ENCODE results near the gene ARHGAP10.
A peak's percentile ranks its signal among the peaks of the same experiment; 100 is the strongest.

Gene ARHGAP10

GRCh38 chr4:148061141-148061481 lies 329.2 kb downstream of the ARHGAP10 start:
- Histone ChIP-seq H3K9ac (ENCODE audit: low read depth, low read length, poor library complexity) (no peak overlapping the region), H2BK12ac (ENCODE audit: low read length) (no peak overlapping the region), H3K4me3 (ENCODE audit: low read length in 2 of 2) (no peak overlapping the region), H2BK15ac (ENCODE audit: low read length) (no peak overlapping the region), H3K27ac (replicated peaks; ENCODE audit: low read length) (no peak overlapping the region), H3K4ac (ENCODE audit: low read length) (no peak overlapping the region), H2BK120ac (ENCODE audit: low read depth, low read length) (no peak overlapping the region), H3K4me1 (ENCODE audit: control insufficient read depth in 2 of 2, insufficient read depth in 1 of 2, low read depth in 1 of 2, low read length in 2 of 2) (peaks cover 0 to 8% of the 10 kb centered on the region in 2 donors), H3K9me3 (replicated peaks in 1 of 2; ENCODE audit: control insufficient read depth in 2 of 2, insufficient read depth in 1 of 2, low read depth in 1 of 2, low read length in 2 of 2) (no peaks in the 10 kb centered on the region), H3K4me2 (ENCODE audit: insufficient read depth, low read length, poor library complexity, severe bottlenecking) (no peak overlapping the region), H3K27me3 (ENCODE audit: control insufficient read depth in 3 of 3, insufficient read depth in 3 of 3, low read depth in 1 of 3, low read length in 3 of 3) (no peaks in the 10 kb centered on the region), H4K8ac (ENCODE audit: low read depth, low read length) (no peak overlapping the region), H3K14ac (ENCODE audit: low read length) (no peak overlapping the region), H3K79me1 (ENCODE audit: low read depth, low read length) (no peaks in the 10 kb centered on the region), H4K91ac (ENCODE audit: low read depth, low read length, poor library complexity) (no peak overlapping the region), H2AK5ac (ENCODE audit: low read depth, low read length) (no peak overlapping the region), H3K36me3 (replicated peaks in 1 of 2; ENCODE audit: control insufficient read depth in 2 of 2, insufficient read depth in 2 of 2, low read length in 2 of 2) (no peaks in the 10 kb centered on the region), H3K23ac (ENCODE audit: low read depth, low read length, poor library complexity) (no peak overlapping the region), H2BK5ac (ENCODE audit: low read length) (no peak overlapping the region), H3K18ac (ENCODE audit: low read length) (no peak overlapping the region), H2AFZ (ENCODE audit: low read length) (no peak overlapping the region)
- no peak for DNase-seq (ENCODE audit: low spot score)
- no CpG with 5 or more reads among the region's 4 CpGs for WGBS, 2 donors (ENCODE audit: extremely low coverage in 2 of 2, insufficient read length in 2 of 2, insufficient replicate concordance in 1 of 2)

GRCh38 chr4:148061795-148062194 lies 329.9 kb downstream of the ARHGAP10 start:
- no peak overlapping the region for H2AFZ ChIP-seq (ENCODE audit: low read length)
- H2BK15ac ChIP-seq (ENCODE audit: low read length), result no peak overlapping the region
- no peak overlapping the region for H2BK120ac ChIP-seq (ENCODE audit: low read depth, low read length)
- H3K4me1 ChIP-seq (ENCODE audit: control insufficient read depth in 2 of 2, insufficient read depth in 1 of 2, low read depth in 1 of 2, low read length in 2 of 2), result peaks cover 0 to 8% of the 10 kb centered on the region in 2 donors
- H3K18ac ChIP-seq (ENCODE audit: low read length), result peak overlapping the region; percentile 39
- H3K23ac ChIP-seq (ENCODE audit: low read depth, low read length, poor library complexity), result no peak overlapping the region
- H3K27me3 ChIP-seq (ENCODE audit: control insufficient read depth in 3 of 3, insufficient read depth in 3 of 3, low read depth in 1 of 3, low read length in 3 of 3), result no peaks in the 10 kb centered on the region
- no peaks in the 10 kb centered on the region for H3K9me3 ChIP-seq (replicated peaks in 1 of 2; ENCODE audit: control insufficient read depth in 2 of 2, insufficient read depth in 1 of 2, low read depth in 1 of 2, low read length in 2 of 2)
- no peak overlapping the region for H3K4me3 ChIP-seq (ENCODE audit: low read length in 2 of 2)
- H2AK5ac ChIP-seq (ENCODE audit: low read depth, low read length), result no peak overlapping the region
- H4K8ac ChIP-seq (ENCODE audit: low read depth, low read length), result no peak overlapping the region
- no peak overlapping the region for H2BK5ac ChIP-seq (ENCODE audit: low read length)
- no peaks in the 10 kb centered on the region for H3K79me1 ChIP-seq (ENCODE audit: low read depth, low read length)
- H3K36me3 ChIP-seq (replicated peaks in 1 of 2; ENCODE audit: control insufficient read depth in 2 of 2, insufficient read depth in 2 of 2, low read length in 2 of 2), result no peaks in the 10 kb centered on the region
- no peak for DNase-seq (ENCODE audit: low spot score)
- H3K9ac ChIP-seq (ENCODE audit: low read depth, low read length, poor library complexity), result no peak overlapping the region
- no peak overlapping the region for H3K27ac ChIP-seq (replicated peaks; ENCODE audit: low read length)
- H4K91ac ChIP-seq (ENCODE audit: low read depth, low read length, poor library complexity), result no peak overlapping the region
- no CpG with 5 or more reads among the region's 8 CpGs for WGBS, 2 donors (ENCODE audit: extremely low coverage in 2 of 2, insufficient read length in 2 of 2, insufficient replicate concordance in 1 of 2)
- H3K4ac ChIP-seq (ENCODE audit: low read length), result no peak overlapping the region
- no peak overlapping the region for H2BK12ac ChIP-seq (ENCODE audit: low read length)
- no peak overlapping the region for H3K4me2 ChIP-seq (ENCODE audit: insufficient read depth, low read length, poor library complexity, severe bottlenecking)
- no peak overlapping the region for H3K14ac ChIP-seq (ENCODE audit: low read length)

GRCh38 chr4:148062301-148062950 lies 330.5 kb downstream of the ARHGAP10 start:
- Histone ChIP-seq H2BK12ac (ENCODE audit: low read length) (no peak overlapping the region), H4K91ac (ENCODE audit: low read depth, low read length, poor library complexity) (no peak overlapping the region), H3K4me1 (ENCODE audit: control insufficient read depth in 2 of 2, insufficient read depth in 1 of 2, low read depth in 1 of 2, low read length in 2 of 2) (peaks cover 0 to 8% of the 10 kb centered on the region in 2 donors), H3K27me3 (ENCODE audit: control insufficient read depth in 3 of 3, insufficient read depth in 3 of 3, low read depth in 1 of 3, low read length in 3 of 3) (no peaks in the 10 kb centered on the region), H3K23ac (ENCODE audit: low read depth, low read length, poor library complexity) (no peak overlapping the region), H3K4ac (ENCODE audit: low read length) (no peak overlapping the region), H2AFZ (ENCODE audit: low read length) (no peak overlapping the region), H3K14ac (ENCODE audit: low read length) (no peak overlapping the region), H3K79me1 (ENCODE audit: low read depth, low read length) (no peaks in the 10 kb centered on the region), H3K4me3 (ENCODE audit: low read length in 2 of 2) (no peak overlapping the region), H3K36me3 (replicated peaks in 1 of 2; ENCODE audit: control insufficient read depth in 2 of 2, insufficient read depth in 2 of 2, low read length in 2 of 2) (no peaks in the 10 kb centered on the region), H2BK5ac (ENCODE audit: low read length) (no peak overlapping the region), H3K4me2 (ENCODE audit: insufficient read depth, low read length, poor library complexity, severe bottlenecking) (no peak overlapping the region), H3K9ac (ENCODE audit: low read depth, low read length, poor library complexity) (no peak overlapping the region), H2AK5ac (ENCODE audit: low read depth, low read length) (no peak overlapping the region), H4K8ac (ENCODE audit: low read depth, low read length) (no peak overlapping the region), H2BK120ac (ENCODE audit: low read depth, low read length) (no peak overlapping the region), H2BK15ac (ENCODE audit: low read length) (no peak overlapping the region), H3K18ac (ENCODE audit: low read length) (no peak overlapping the region), H3K27ac (replicated peaks; ENCODE audit: low read length) (no peak overlapping the region), H3K9me3 (replicated peaks in 1 of 2; ENCODE audit: control insufficient read depth in 2 of 2, insufficient read depth in 1 of 2, low read depth in 1 of 2, low read length in 2 of 2) (no peaks in the 10 kb centered on the region)
- DNase-seq (ENCODE audit: low spot score), result no peak
- WGBS, 2 donors (ENCODE audit: extremely low coverage in 2 of 2, insufficient read length in 2 of 2, insufficient replicate concordance in 1 of 2), result no CpG with 5 or more reads among the region's 10 CpGs

GRCh38 chr4:148064451-148064850 lies 332.6 kb downstream of the ARHGAP10 start:
- H2BK15ac ChIP-seq (ENCODE audit: low read length), result no peak overlapping the region
- no peaks in the 10 kb centered on the region for H3K79me1 ChIP-seq (ENCODE audit: low read depth, low read length)
- peak overlapping the region; percentile 19 for H4K91ac ChIP-seq (ENCODE audit: low read depth, low read length, poor library complexity)
- DNase-seq (ENCODE audit: low spot score), result no peak
- H2AK5ac ChIP-seq (ENCODE audit: low read depth, low read length), result no peak overlapping the region
- no peak overlapping the region for H3K14ac ChIP-seq (ENCODE audit: low read length)
- no peak overlapping the region for H3K18ac ChIP-seq (ENCODE audit: low read length)
- H3K4me3 ChIP-seq (ENCODE audit: low read length in 2 of 2), result no peak overlapping the region
- no peaks in the 10 kb centered on the region for H3K27me3 ChIP-seq (ENCODE audit: control insufficient read depth in 3 of 3, insufficient read depth in 3 of 3, low read depth in 1 of 3, low read length in 3 of 3)
- H3K23ac ChIP-seq (ENCODE audit: low read depth, low read length, poor library complexity), result no peak overlapping the region
- H3K4me1 ChIP-seq (ENCODE audit: control insufficient read depth in 2 of 2, insufficient read depth in 1 of 2, low read depth in 1 of 2, low read length in 2 of 2), result peaks cover 0 to 8% of the 10 kb centered on the region in 2 donors
- no peaks in the 10 kb centered on the region for H3K36me3 ChIP-seq (replicated peaks in 1 of 2; ENCODE audit: control insufficient read depth in 2 of 2, insufficient read depth in 2 of 2, low read length in 2 of 2)
- no peak overlapping the region for H2AFZ ChIP-seq (ENCODE audit: low read length)
- H3K27ac ChIP-seq (replicated peaks; ENCODE audit: low read length), result no peak overlapping the region
- H3K9ac ChIP-seq (ENCODE audit: low read depth, low read length, poor library complexity), result no peak overlapping the region
- H3K4me2 ChIP-seq (ENCODE audit: insufficient read depth, low read length, poor library complexity, severe bottlenecking), result no peak overlapping the region
- no CpG with 5 or more reads among the region's 9 CpGs for WGBS, 2 donors (ENCODE audit: extremely low coverage in 2 of 2, insufficient read length in 2 of 2, insufficient replicate concordance in 1 of 2)
- H4K8ac ChIP-seq (ENCODE audit: low read depth, low read length), result no peak overlapping the region
- no peak overlapping the region for H2BK12ac ChIP-seq (ENCODE audit: low read length)
- no peak overlapping the region for H2BK5ac ChIP-seq (ENCODE audit: low read length)
- no peaks in the 10 kb centered on the region for H3K9me3 ChIP-seq (replicated peaks in 1 of 2; ENCODE audit: control insufficient read depth in 2 of 2, insufficient read depth in 1 of 2, low read depth in 1 of 2, low read length in 2 of 2)
- H2BK120ac ChIP-seq (ENCODE audit: low read depth, low read length), result no peak overlapping the region
- H3K4ac ChIP-seq (ENCODE audit: low read length), result no peak overlapping the region
